H7 (cell line): ENCODE data around the gene FAM107B. TPM values are rescaled to one million over a fixed set of nuclear protein-coding genes. Genes with fewer than 3 reads are reported as not detected.
"Not testable (repeated sequence)": the region's sequence is repeated elsewhere in the genome, so short reads cannot be mapped to it uniquely, and the experiment has no call there.

Experiments
- DNase-seq: peaks from one replicate; pipeline ENCODE4 v3.0.0; 2012
- H3K27me3 ChIP-seq: 2 replicates; pipeline ENCODE4 v1.6.0; 2011; ENCODE audit warnings: mild to moderate bottlenecking, low read length; ENCODE audit not compliant: control insufficient read depth, insufficient read depth
- H3K36me3 ChIP-seq: replicated peaks from 2 replicates; pipeline ENCODE4 v1.5.1; 2011; ENCODE audit warnings: low read length; ENCODE audit not compliant: control insufficient read depth, insufficient read depth
- H3K4me3 ChIP-seq: 2 replicates; pipeline ENCODE4 v1.5.1; 2011; ENCODE audit warnings: low read depth, mild to moderate bottlenecking, control low read depth, low read length, moderate library complexity; ENCODE audit not compliant: insufficient read depth
- total RNA-seq: library from RNA; depleted of rRNA; stranded (reverse); fragments of >200 nt; shearing (Covaris generic); gene quantifications from 2 replicates; pipeline ENCODE4 v1.2.3, GENCODE V29; 2014

Gene FAM107B
- total RNA-seq, 1 experiment from 2014 or later = 11.3 TPM

- no peak overlapping the region for H3K4me3 ChIP-seq
- DNase-seq = no peak
- no peaks in the 10 kb centered on the region for H3K27me3 ChIP-seq
- H3K36me3 ChIP-seq = no peaks in the 10 kb centered on the region
Measured at GRCh38 chr10:14731875-14732512, 42.7 kb downstream of the FAM107B start.

- Histone ChIP-seq H3K4me3 (no peak overlapping the region), H3K27me3 (no peaks in the 10 kb centered on the region), H3K36me3 (no peaks in the 10 kb centered on the region)
- no peak for DNase-seq
Measured at GRCh38 chr10:14728346-14728745, 46.4 kb downstream of the FAM107B start.

GRCh38 chr10:14727924-14728323, 46.8 kb downstream of the FAM107B start:
- H3K36me3 ChIP-seq = no peaks in the 10 kb centered on the region
- H3K27me3 ChIP-seq = no peaks in the 10 kb centered on the region
- no peak for DNase-seq
- H3K4me3 ChIP-seq = no peak overlapping the region

- Histone ChIP-seq H3K4me3 (no peak overlapping the region), H3K36me3 (no peaks in the 10 kb centered on the region), H3K27me3 (no peaks in the 10 kb centered on the region)
- DNase-seq = no peak
Measured at GRCh38 chr10:14727465-14727864, 47.2 kb downstream of the FAM107B start.

- Histone ChIP-seq H3K27me3 (no peaks in the 10 kb centered on the region), H3K36me3 (no peaks in the 10 kb centered on the region), H3K4me3 (no peak overlapping the region)
- no peak for DNase-seq
Measured at GRCh38 chr10:14724931-14725330, 49.8 kb downstream of the FAM107B start.

- no peaks in the 10 kb centered on the region for H3K27me3 ChIP-seq
- DNase-seq = no peak
- H3K4me3 ChIP-seq = no peak overlapping the region
- no peaks in the 10 kb centered on the region for H3K36me3 ChIP-seq
Measured at GRCh38 chr10:14723052-14723689, 51.5 kb downstream of the FAM107B start.

GRCh38 chr10:14717552-14717951, 57.1 kb downstream of the FAM107B start:
- Histone ChIP-seq H3K36me3 (no peaks in the 10 kb centered on the region), H3K27me3 (no peaks in the 10 kb centered on the region), H3K4me3 (no peak overlapping the region)
- DNase-seq = no peak

GRCh38 chr10:14712991-14713424, 61.7 kb downstream of the FAM107B start:
- H3K27me3 ChIP-seq = no peaks in the 10 kb centered on the region
- no peaks in the 10 kb centered on the region for H3K36me3 ChIP-seq
- H3K4me3 ChIP-seq = no peak overlapping the region
- DNase-seq = no peak

GRCh38 chr10:14709344-14709743, 65.4 kb downstream of the FAM107B start:
- not testable (repeated sequence) for H3K4me3 ChIP-seq, H3K27me3 ChIP-seq, H3K36me3 ChIP-seq, DNase-seq

- no peaks in the 10 kb centered on the region for H3K36me3 ChIP-seq
- no peak for DNase-seq
- H3K4me3 ChIP-seq = no peak overlapping the region
- no peaks in the 10 kb centered on the region for H3K27me3 ChIP-seq
Measured at GRCh38 chr10:14707481-14707880, 67.2 kb downstream of the FAM107B start.

- Histone ChIP-seq H3K36me3 (no peaks in the 10 kb centered on the region), H3K27me3 (no peaks in the 10 kb centered on the region), H3K4me3 (no peak overlapping the region)
- no peak for DNase-seq
Measured at GRCh38 chr10:14705548-14706230, 69.0 kb downstream of the FAM107B start.

GRCh38 chr10:14703631-14704001, 71.1 kb downstream of the FAM107B start:
- no peak for DNase-seq
- Histone ChIP-seq H3K27me3 (no peaks in the 10 kb centered on the region), H3K36me3 (no peaks in the 10 kb centered on the region), H3K4me3 (no peak overlapping the region)

- no peaks in the 10 kb centered on the region for H3K36me3 ChIP-seq
- no peaks in the 10 kb centered on the region for H3K27me3 ChIP-seq
- no peak overlapping the region for H3K4me3 ChIP-seq
- no peak for DNase-seq
Measured at GRCh38 chr10:14701466-14701865, 73.2 kb downstream of the FAM107B start.

GRCh38 chr10:14700546-14700945, 74.2 kb downstream of the FAM107B start:
- no peaks in the 10 kb centered on the region for H3K36me3 ChIP-seq
- H3K4me3 ChIP-seq = no peak overlapping the region
- no peaks in the 10 kb centered on the region for H3K27me3 ChIP-seq
- DNase-seq = no peak

GRCh38 chr10:14699482-14699881, 75.2 kb downstream of the FAM107B start:
- Histone ChIP-seq H3K4me3 (no peak overlapping the region), H3K27me3 (no peaks in the 10 kb centered on the region), H3K36me3 (no peaks in the 10 kb centered on the region)
- DNase-seq = no peak
